ENCODE results near the gene LINGO4.

DNA sequence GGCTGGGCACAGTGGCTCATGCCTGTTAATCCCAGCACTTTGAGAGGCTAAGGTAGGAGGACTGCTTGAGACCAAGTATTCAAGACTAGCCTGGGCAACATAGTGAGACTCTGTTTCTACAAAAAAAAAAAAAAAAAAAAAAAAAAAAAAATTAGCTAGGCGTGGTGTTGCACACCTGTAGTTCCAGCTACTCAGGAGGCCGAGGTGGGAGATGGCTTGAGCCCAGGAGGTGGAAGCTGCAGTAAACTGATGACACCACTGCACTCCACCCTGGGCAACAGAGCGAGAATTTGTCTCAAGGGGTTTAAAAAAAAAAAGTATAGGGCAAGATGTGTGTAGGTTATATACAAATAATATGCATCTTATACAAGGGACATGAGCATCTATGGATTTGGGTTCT, 17.5 kb downstream of the LINGO4 start:
- no peak for TF ChIP-seq CTCF (optimal IDR thresholded peaks at IDR 0.05 in 1 of 3, IDR thresholded peaks at IDR 0.05 in 1 of 3, conservative IDR thresholded peaks at IDR 0.05 in 1 of 3; ENCODE audit: extremely low read depth in 1 of 3, insufficient read depth in 2 of 3, low read length in 3 of 3)
- no peak for TF ChIP-seq EZH2 (IDR thresholded peaks at IDR 0.05; ENCODE audit: low read length)

Data from keratinocyte (primary cell).